ENCODE data around the gene ERICH2. TPM values are rescaled to one million over a fixed set of nuclear protein-coding genes. Genes with fewer than 3 reads are reported as not detected.

The ERICH2 gene
- total and polyA plus RNA-seq, 2 of the 13 experiments (the other 11 are each of a cell fraction or from before 2014, with no cell fraction given) = not detected

GRCh38 chr2:170798996-170799395, 28.8 kb downstream of the ERICH2 start:
- FAIRE-seq = no peak
- ATAC-seq = no peak
- H3K27ac ChIP-seq (ENCODE audit: extremely low read length, insufficient read depth, low read length) = no peak overlapping the region

GRCh38 chr2:170806548-170806947, 36.4 kb downstream of the ERICH2 start:
- 73% methylated on average over 2 of the region's 2 CpGs for WGBS (ENCODE audit: low lambda C conversion rate)

More at GRCh38 chr2:170798996-170799395, 28.8 kb downstream of the ERICH2 start:
- no peaks in the 10 kb centered on the region for H3K4me1 ChIP-seq (ENCODE audit: insufficient read depth, low read length)
- DNase-seq (ENCODE audit: low spot score) = no peak
- no peaks in the 10 kb centered on the region for H3K9me3 ChIP-seq (ENCODE audit: low read length)
- no peak overlapping the region for H3K4me2 ChIP-seq (ENCODE audit: low read depth, low read length)
- H3K79me2 ChIP-seq (ENCODE audit: insufficient read depth, low read length) = no peaks in the 10 kb centered on the region
- H3K36me3 ChIP-seq (replicated peaks in 1 of 2; ENCODE audit: control insufficient read depth in 1 of 2, insufficient read depth in 2 of 2, low read length in 2 of 2) = no peaks in the 10 kb centered on the region
- in situ Hi-C loops (cut with HindIII; ENCODE audit: extremely low pct_ligation_motif_present, low pct_unique_long_range_greater_than_20kb) (no loop called here), intact Hi-C loops (cut with micrococcal nuclease; ENCODE audit: unreplicated experiment) (no loop called here)
- ChIA-PET CTCF (ENCODE audit: low intra/inter-chr PET ratio, low total read pairs) (no interaction called here), POLR2A (no interaction called here)
- no peaks in the 10 kb centered on the region for H4K20me1 ChIP-seq (ENCODE audit: insufficient read depth, low read length)
- no peak overlapping the region for H3K4me3 ChIP-seq (replicated peaks in 1 of 3; ENCODE audit: insufficient read depth in 1 of 3, low read depth in 2 of 3, low read length in 3 of 3)
- BruUV-seq (replicated peaks) = no TSS peak
- TF ChIP-seq EED (CRISPR knock-in tag; IDR thresholded peaks at IDR 0.05) (no peak), ZNF629 (CRISPR knock-in tag; conservative IDR thresholded peaks at IDR 0.05) (peak; percentile 43; the same call in 1 of the 2 replicates)
- peaks cover 0 to 18% of the 10 kb centered on the region in 2 experiments; a peak in 2 of 5 replicates for H3K27me3 ChIP-seq (ENCODE audit: control insufficient read depth in 1 of 2, insufficient read depth in 2 of 2, low read length in 2 of 2)
- H2AFZ ChIP-seq (ENCODE audit: low read length) = no peak overlapping the region
- H3K9ac ChIP-seq (ENCODE audit: insufficient read depth, low read depth, low read length) = no peak overlapping the region

More at GRCh38 chr2:170806548-170806947, 36.4 kb downstream of the ERICH2 start:
- FAIRE-seq = no peak
- Histone ChIP-seq H3K4me2 (ENCODE audit: low read depth, low read length) (no peak overlapping the region), H2AFZ (ENCODE audit: low read length) (no peak overlapping the region), H3K36me3 (replicated peaks in 1 of 2; ENCODE audit: control insufficient read depth in 1 of 2, insufficient read depth in 2 of 2, low read length in 2 of 2) (no peaks in the 10 kb centered on the region), H3K9me3 (ENCODE audit: low read length) (no peaks in the 10 kb centered on the region), H3K27me3 (ENCODE audit: control insufficient read depth in 1 of 2, insufficient read depth in 2 of 2, low read length in 2 of 2) (peaks cover 0 to 26% of the 10 kb centered on the region in 2 experiments; a peak in 2 of 5 replicates), H4K20me1 (ENCODE audit: insufficient read depth, low read length) (no peaks in the 10 kb centered on the region), H3K79me2 (ENCODE audit: insufficient read depth, low read length) (no peaks in the 10 kb centered on the region), H3K4me3 (replicated peaks in 1 of 3; ENCODE audit: insufficient read depth in 1 of 3, low read depth in 2 of 3, low read length in 3 of 3) (no peak overlapping the region), H3K4me1 (ENCODE audit: insufficient read depth, low read length) (no peaks in the 10 kb centered on the region), H3K27ac (ENCODE audit: extremely low read length, insufficient read depth, low read length) (no peak overlapping the region), H3K9ac (ENCODE audit: insufficient read depth, low read depth, low read length) (no peak overlapping the region)
- no TSS peak for BruUV-seq (replicated peaks)
- intact Hi-C loops (cut with micrococcal nuclease; ENCODE audit: unreplicated experiment) = no loop called here
- no peak for DNase-seq (ENCODE audit: low spot score)
- TF ChIP-seq MYPOP (CRISPR knock-in tag; IDR thresholded peaks at IDR 0.05) = no peak
- TF ChIP-seq MEF2D (CRISPR knock-in tag; IDR thresholded peaks at IDR 0.05) = no peak
- TF ChIP-seq ZNF253 (CRISPR knock-in tag; IDR thresholded peaks at IDR 0.05; ENCODE audit: borderline replicate concordance) = no peak
- POLR2A ChIA-PET = no interaction called here
- ATAC-seq = no peak
- in situ Hi-C loops (cut with HindIII; ENCODE audit: extremely low pct_ligation_motif_present, low pct_unique_long_range_greater_than_20kb) = no loop called here
- CTCF ChIA-PET (ENCODE audit: low intra/inter-chr PET ratio, low total read pairs) = no interaction called here
